ENCODE data around the gene KCNRG. TPM values are rescaled to one million over a fixed set of nuclear protein-coding genes. Genes with fewer than 3 reads are reported as not detected.
"Not testable (repeated sequence)": the region's sequence is repeated elsewhere in the genome, so short reads cannot be mapped to it uniquely, and the experiment has no call there.

Gene KCNRG
- total RNA-seq, 1 donor from 2014 or later: 4.2 TPM

DNA sequence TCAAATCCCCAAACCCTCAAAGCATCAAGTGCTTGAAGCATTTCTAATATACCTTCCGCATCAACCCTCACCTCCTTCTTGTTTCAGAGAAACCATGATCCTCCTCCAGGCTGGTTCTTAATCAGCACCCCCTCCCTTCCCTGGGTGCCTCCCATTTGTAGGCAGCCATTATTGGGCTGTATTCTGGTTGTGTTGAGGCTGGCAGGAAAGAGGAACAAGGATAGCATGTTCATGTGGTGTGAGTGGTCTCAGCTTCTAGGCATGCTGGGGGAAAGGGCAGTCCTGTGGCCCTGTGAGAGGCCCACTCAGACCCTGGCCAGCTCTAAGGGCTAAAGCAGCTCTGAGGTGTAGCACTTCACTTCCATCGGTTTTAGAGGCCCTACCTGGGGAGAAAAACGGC is 37.3 kb upstream of the KCNRG start:
- no peak overlapping the region for H3K4me3 ChIP-seq (ENCODE audit: low read depth, low read length)
- FAIRE-seq (no peak), DNase-seq (ENCODE audit: low read depth) (no peak)

DNA sequence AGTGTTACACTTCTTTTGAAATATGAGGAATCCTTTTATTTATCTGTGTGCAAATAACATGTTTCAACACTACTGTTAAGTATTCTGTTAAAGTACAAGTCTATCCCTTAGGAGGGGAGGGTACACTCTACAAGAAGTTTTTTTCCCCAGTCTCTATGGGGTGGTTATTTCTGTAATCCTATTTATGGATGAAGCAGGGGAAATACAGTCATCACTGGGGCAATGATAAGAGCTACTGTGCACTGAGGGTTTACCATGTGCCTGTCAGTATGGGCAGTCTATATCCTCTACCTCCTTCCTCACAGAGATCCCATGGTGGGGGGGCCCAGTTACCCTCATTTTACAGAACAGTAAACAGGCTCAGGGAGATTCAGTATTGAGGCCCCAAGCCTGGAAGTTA is 35.0 kb upstream of the KCNRG start:
- H3K27me3 ChIP-seq (ENCODE audit: control insufficient read depth, insufficient read depth, low read length): no peaks in the 10 kb centered on the region
- no peak for DNase-seq (ENCODE audit: low read depth)
- TF ChIP-seq, protein P1, sequence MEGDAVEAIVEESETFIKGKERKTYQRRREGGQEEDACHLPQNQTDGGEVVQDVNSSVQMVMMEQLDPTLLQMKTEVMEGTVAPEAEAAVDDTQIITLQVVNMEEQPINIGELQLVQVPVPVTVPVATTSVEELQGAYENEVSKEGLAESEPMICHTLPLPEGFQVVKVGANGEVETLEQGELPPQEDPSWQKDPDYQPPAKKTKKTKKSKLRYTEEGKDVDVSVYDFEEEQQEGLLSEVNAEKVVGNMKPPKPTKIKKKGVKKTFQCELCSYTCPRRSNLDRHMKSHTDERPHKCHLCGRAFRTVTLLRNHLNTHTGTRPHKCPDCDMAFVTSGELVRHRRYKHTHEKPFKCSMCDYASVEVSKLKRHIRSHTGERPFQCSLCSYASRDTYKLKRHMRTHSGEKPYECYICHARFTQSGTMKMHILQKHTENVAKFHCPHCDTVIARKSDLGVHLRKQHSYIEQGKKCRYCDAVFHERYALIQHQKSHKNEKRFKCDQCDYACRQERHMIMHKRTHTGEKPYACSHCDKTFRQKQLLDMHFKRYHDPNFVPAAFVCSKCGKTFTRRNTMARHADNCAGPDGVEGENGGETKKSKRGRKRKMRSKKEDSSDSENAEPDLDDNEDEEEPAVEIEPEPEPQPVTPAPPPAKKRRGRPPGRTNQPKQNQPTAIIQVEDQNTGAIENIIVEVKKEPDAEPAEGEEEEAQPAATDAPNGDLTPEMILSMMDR (IDR thresholded peaks at IDR 0.05; ENCODE audit: insufficient read depth, low read length, severe bottlenecking): no peak
- no peak overlapping the region for H3K4me3 ChIP-seq (ENCODE audit: low read depth, low read length)
- no peak for FAIRE-seq
- H3K36me3 ChIP-seq (ENCODE audit: control insufficient read depth, insufficient read depth, low read length): no peaks in the 10 kb centered on the region

More for the DNA sequence above, 37.3 kb upstream of the KCNRG start:
- TF ChIP-seq, protein P1 (IDR thresholded peaks at IDR 0.05; ENCODE audit: insufficient read depth, low read length, severe bottlenecking): no peak
- no peaks in the 10 kb centered on the region for H3K36me3 ChIP-seq (ENCODE audit: control insufficient read depth, insufficient read depth, low read length)
- no peaks in the 10 kb centered on the region for H3K27me3 ChIP-seq (ENCODE audit: control insufficient read depth, insufficient read depth, low read length)

DNA sequence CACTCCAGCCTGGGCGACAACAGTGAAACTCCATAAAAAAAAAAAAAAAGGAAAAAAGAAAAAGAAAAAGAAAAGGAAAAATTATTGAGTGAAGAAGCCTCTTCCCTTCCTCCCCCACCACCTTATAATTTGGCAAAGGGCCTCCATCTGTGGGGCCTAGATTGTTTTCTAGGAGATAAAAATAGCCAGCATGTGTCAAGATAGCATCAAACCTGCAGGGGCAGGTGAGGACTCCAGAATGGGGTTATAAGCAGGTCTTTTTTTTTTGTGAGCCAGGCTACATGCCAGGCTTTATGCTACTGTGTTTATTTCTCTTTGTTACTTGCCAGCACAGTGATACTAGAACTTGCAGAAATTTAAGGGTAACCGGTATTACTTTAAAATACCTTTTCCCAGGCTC is 30.1 kb upstream of the KCNRG start:
- H3K4me3 ChIP-seq (ENCODE audit: low read depth, low read length): no peak overlapping the region
- DNase-seq (ENCODE audit: low read depth): no peak
- TF ChIP-seq, protein P1 (IDR thresholded peaks at IDR 0.05; ENCODE audit: insufficient read depth, low read length, severe bottlenecking): no peak
- no peak for FAIRE-seq
- H3K27me3 ChIP-seq (ENCODE audit: control insufficient read depth, insufficient read depth, low read length): no peaks in the 10 kb centered on the region
- H3K36me3 ChIP-seq (ENCODE audit: control insufficient read depth, insufficient read depth, low read length): no peaks in the 10 kb centered on the region

DNA sequence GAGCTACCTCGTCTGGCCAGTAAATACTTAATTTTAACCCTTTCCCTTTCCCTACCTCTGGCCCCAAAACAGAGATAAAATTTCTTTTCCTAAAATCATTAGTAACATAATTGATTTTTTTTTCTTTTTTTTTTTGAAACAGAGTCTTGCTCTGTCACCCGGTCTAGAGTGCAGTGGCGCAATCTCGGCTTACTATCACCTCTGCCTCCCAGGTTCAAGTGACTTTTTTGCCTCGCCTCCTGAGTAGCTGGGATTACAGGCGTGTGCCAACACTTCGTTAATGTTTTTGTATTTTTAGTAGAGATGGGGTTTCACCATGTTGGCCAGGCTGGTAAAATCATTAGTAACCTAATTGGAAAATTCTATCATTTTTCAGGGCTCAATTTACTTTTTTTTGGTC is 28.8 kb upstream of the KCNRG start:
- Histone ChIP-seq H3K27me3 (ENCODE audit: control insufficient read depth, insufficient read depth, low read length) (no peaks in the 10 kb centered on the region), H3K4me3 (ENCODE audit: low read depth, low read length) (no peak overlapping the region), H3K36me3 (ENCODE audit: control insufficient read depth, insufficient read depth, low read length) (no peaks in the 10 kb centered on the region)
- TF ChIP-seq, protein P1 (IDR thresholded peaks at IDR 0.05; ENCODE audit: insufficient read depth, low read length, severe bottlenecking): no peak
- no peak for DNase-seq (ENCODE audit: low read depth)
- FAIRE-seq: no peak

DNA sequence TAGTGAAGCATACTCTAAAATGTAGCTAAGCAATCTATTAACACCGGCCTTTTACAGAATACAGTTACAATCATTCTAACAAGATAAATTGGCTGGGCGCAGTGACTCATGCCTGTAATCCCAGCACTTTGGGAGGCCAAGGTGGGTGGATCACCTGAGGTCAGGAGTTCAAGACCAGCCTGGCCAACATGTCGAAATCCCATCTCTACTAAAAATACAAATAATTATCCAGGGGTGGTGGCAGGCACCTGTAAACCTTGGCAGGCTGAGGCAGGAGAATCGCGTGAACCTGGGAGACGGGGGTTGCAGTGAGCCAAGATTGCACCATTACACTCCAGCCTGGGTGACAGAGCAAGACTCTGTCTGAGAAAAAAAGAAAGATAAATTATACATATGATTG is 24.6 kb upstream of the KCNRG start:
- not testable (repeated sequence) for H3K36me3 ChIP-seq (ENCODE audit: control insufficient read depth, insufficient read depth, low read length); FAIRE-seq; DNase-seq (ENCODE audit: low read depth); H3K4me3 ChIP-seq (ENCODE audit: low read depth, low read length); H3K27me3 ChIP-seq (ENCODE audit: control insufficient read depth, insufficient read depth, low read length)

DNA sequence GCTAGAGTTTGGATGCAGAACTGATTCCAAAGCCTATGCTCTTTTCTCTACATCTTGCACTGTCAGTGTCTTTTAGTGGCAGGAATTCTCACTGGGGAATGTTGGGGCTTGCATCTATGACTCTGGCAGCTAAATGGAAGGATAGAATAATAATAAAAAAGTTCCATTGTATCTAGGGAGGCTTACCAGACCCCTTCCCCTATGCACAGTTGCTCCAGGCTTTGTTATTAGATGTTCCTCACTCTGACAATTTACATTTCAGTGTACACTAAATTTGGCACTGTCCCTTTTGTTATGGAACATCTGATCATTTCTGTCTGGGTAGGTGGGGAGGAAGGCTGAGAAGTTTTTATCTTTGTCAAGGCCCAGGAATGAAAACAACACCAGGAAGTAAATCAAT is 22.1 kb upstream of the KCNRG start:
- FAIRE-seq (no peak), DNase-seq (ENCODE audit: low read depth) (no peak)
- TF ChIP-seq, protein P1 (IDR thresholded peaks at IDR 0.05; ENCODE audit: insufficient read depth, low read length, severe bottlenecking): no peak
- Histone ChIP-seq H3K27me3 (ENCODE audit: control insufficient read depth, insufficient read depth, low read length) (no peaks in the 10 kb centered on the region), H3K4me3 (ENCODE audit: low read depth, low read length) (no peak overlapping the region), H3K36me3 (ENCODE audit: control insufficient read depth, insufficient read depth, low read length) (no peaks in the 10 kb centered on the region)

Data from bronchial epithelial cell (primary cell).